Prostate gland (tissue), 2 donors: Measurements from ENCODE around the gene BCL7C.

Experiments
- CTCF ChIP-seq, 4 experiments: fragments of 200-600 bp in 2 of 4; fragments of 450-650 bp in 2 of 4; sonication (generic) in 2 of 4; IDR thresholded peaks; 1 replicate in 3 of 4; 2 replicates in 1 of 4; pipeline ENCODE4 v1.5.1; 2016 to 2019; ENCODE audit warnings: antibody characterized with exemption in 4 of 4, mild to moderate bottlenecking in 2 of 4, moderate library complexity in 2 of 4
- POLR2A ChIP-seq: fragments of 450-650 bp; IDR thresholded peaks from one replicate; pipeline ENCODE4 v1.6.1; 2016; ENCODE audit warnings: antibody characterized with exemption, mild to moderate bottlenecking
- POLR2AphosphoS5 ChIP-seq: sonication (generic); formaldehyde crosslinking; IDR thresholded peaks from one replicate; pipeline ENCODE4 v1.6.1; 2017; ENCODE audit warnings: antibody characterized with exemption

GRCh38 chr16:30838876-30839471, 54.9 kb downstream of the BCL7C start:
- TF ChIP-seq POLR2A (no peak), CTCF (IDR thresholded peaks at IDR 0.05) (no peak), POLR2AphosphoS5 (no peak)
